Measurements from ENCODE around the gene TBL1Y.

Gene TBL1Y

DNA sequence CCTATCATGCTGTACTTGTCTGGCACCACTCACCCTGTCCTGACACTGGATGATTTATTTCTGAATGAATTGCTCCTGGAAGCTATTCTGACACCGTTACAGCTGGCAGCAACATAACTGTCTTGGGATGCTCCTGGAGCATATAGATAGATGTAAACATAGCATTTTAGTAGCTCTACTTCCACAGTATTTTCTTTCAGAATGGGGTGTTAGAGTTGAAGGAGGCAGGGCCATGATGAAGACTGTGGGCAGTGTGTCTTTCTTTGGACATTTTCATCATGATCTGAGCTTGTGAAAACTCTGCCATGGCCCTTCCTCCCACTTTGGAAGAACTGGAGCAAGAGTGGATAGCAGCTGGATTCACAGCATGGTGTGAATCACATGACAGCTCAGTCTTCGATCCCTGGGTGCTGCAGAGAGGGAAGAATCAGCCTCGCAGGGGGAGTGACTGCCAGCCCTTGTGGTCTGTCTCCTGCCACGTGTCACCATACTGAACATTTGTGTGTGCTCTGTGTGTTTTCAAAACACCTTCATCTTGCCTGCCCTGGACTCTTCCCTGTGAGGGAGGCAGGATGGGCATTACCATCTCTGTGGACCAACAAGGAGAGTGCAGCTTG is 61.9 kb downstream of the TBL1Y start:
- no peak for DNase-seq (ENCODE audit: low read depth)
- H3K4me3 ChIP-seq (ENCODE audit: low read length), result no peak overlapping the region
- TF ChIP-seq, protein P1, sequence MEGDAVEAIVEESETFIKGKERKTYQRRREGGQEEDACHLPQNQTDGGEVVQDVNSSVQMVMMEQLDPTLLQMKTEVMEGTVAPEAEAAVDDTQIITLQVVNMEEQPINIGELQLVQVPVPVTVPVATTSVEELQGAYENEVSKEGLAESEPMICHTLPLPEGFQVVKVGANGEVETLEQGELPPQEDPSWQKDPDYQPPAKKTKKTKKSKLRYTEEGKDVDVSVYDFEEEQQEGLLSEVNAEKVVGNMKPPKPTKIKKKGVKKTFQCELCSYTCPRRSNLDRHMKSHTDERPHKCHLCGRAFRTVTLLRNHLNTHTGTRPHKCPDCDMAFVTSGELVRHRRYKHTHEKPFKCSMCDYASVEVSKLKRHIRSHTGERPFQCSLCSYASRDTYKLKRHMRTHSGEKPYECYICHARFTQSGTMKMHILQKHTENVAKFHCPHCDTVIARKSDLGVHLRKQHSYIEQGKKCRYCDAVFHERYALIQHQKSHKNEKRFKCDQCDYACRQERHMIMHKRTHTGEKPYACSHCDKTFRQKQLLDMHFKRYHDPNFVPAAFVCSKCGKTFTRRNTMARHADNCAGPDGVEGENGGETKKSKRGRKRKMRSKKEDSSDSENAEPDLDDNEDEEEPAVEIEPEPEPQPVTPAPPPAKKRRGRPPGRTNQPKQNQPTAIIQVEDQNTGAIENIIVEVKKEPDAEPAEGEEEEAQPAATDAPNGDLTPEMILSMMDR (conservative IDR thresholded peaks at IDR 0.05; ENCODE audit: low read length), result no peak

DNA sequence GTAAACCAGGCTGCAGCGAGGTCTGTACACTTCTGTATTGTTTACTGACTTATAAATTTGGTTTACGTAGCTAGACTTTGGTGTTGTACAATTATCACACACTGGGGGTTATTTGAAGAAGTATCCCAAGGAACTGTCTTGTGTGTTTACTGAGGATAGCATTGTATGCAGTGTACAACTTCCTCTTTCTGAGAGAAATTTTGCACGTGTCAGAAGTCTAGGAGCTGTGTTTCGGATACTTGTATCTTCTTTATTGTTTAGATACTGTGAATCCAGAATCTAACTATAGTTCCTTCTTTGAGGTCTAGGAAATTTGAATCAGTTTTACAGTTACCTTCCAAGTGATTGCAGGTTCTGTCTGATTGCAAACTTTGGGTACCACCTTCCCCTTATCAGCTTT is 64.5 kb downstream of the TBL1Y start:
- TF ChIP-seq, protein P1 (conservative IDR thresholded peaks at IDR 0.05; ENCODE audit: low read length), result no peak
- DNase-seq (ENCODE audit: low read depth), result no peak
- no peak overlapping the region for H3K4me3 ChIP-seq (ENCODE audit: low read length)

DNA sequence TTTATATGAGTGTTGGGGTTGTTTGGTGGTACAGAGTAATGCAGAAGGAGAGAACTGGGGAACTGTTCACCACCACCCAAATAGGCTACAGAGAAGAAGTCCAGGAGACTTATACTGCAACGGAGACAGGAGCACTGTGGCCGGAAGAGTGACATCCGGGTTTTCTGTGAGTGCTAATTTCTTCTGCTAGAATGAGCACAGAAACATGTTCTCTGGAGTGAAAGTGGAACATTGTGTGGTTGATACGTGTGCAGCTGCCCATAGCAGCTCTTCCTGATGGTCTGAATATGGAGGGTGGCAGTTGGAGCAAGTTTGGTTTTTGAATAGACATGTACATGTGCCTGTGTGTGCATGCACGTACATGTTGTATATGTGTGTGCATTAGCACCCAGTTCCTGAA is 67.3 kb downstream of the TBL1Y start:
- no peak overlapping the region for H3K4me3 ChIP-seq (ENCODE audit: low read length)
- DNase-seq (ENCODE audit: low read depth), result no peak
- TF ChIP-seq, protein P1 (conservative IDR thresholded peaks at IDR 0.05; ENCODE audit: low read length), result no peak

DNA sequence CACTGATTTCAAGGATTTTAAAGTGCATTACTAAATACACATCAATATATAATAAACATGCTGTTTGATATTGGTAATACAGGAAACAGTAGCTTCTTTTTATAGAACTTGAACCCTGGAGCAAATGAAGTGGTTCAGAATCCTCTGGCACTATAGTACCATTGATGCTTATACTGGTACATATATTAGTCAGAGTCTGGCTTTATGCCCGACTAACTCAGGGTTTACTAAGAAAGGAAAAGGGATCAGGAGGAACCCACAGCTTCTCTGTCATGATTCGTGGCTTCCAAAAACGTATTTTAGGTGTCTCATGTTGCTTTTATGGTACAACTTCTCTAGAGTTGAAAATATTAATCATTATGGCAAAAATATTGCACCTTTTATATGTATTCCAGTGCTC is 72.7 kb downstream of the TBL1Y start:
- DNase-seq (ENCODE audit: low read depth), result no peak
- TF ChIP-seq, protein P1 (conservative IDR thresholded peaks at IDR 0.05; ENCODE audit: low read length), result no peak
- no peak overlapping the region for H3K4me3 ChIP-seq (ENCODE audit: low read length)

DNA sequence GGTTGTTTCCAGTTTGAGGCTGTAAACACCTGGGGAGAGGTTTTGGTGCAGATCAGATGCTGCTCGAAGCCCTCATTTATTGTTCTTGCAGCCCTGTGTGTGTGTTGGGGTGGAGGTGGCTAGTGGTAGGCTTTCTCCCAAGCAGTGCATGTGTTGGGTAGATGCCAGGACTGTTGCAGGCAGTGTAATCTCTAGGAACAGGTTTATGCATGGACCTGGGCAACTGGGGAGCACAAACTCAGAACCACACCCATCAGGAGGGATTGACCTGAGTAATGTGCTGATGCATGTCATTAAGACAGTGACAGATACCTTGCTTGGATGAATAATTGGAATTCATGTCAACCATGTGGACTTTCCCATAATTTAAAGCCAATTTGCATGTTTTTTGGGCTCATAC is 77.3 kb downstream of the TBL1Y start:
- no peak overlapping the region for H3K4me3 ChIP-seq (ENCODE audit: low read length)
- TF ChIP-seq, protein P1 (conservative IDR thresholded peaks at IDR 0.05; ENCODE audit: low read length), result no peak
- DNase-seq (ENCODE audit: low read depth), result no peak

DNA sequence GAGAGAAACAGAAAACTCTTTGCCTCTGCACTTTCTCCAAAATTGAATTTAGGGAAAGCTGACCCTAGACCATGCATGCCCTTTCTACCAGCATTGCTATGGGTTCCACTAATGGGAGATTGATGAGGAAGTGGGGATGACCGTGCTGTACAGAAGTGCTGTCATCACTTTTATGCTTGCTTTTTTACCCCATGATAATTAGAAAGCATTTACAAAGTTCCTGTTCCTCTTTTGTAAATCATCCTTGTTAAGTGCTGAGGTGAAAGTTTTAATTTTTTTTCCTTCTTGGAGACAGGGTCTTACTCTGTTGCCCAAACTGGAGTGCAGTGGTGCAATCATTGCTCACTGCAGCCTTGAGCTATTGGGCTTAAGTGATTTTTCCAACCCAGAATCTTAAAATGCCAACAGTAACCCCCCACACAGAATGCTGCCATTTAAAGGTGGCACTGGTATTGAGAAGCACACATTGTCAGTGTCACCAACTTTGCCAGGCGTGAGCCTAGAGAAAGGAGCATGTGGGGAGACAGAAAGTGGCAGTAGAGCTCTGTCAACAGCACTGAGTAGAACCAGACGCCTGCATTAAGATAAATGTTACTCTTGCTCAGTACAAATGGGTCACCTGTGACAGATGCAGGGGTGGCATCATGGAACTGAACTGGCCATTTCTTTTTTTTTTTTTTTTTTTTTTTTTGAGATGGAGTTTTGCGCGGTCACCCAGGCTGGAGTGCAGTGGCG is 79.6 kb downstream of the TBL1Y start:
- no peak overlapping the region for H3K4me3 ChIP-seq (ENCODE audit: low read length)
- TF ChIP-seq, protein P1 (conservative IDR thresholded peaks at IDR 0.05; ENCODE audit: low read length), result no peak
- no peak for DNase-seq (ENCODE audit: low read depth)

DNA sequence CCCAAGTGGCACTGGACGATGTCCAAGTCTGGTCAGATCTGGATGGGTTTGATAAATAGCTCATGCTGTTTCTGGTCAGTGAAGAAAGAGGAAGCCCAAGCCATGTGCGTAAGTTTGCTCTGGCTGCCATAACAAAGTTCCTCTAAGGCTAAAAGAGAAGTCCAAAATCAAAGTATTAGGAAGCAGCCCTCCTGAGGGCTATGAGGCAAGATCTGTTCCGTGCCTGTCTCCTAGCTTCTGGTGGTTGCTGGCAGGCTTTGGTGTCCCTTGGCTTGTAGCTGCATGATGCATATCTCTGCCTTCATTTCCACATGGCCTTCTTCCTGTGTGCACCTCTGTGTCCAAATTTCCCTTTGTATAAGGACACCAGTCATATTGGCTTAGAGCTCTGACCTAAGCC is 81.5 kb downstream of the TBL1Y start:
- DNase-seq (ENCODE audit: low read depth), result no peak
- TF ChIP-seq, protein P1 (conservative IDR thresholded peaks at IDR 0.05; ENCODE audit: low read length), result no peak
- no peak overlapping the region for H3K4me3 ChIP-seq (ENCODE audit: low read length)
